IPS-18a (cell line): Measurements from ENCODE around the gene CYLD.
A peak's percentile ranks its signal among the peaks of the same experiment; 100 is the strongest.

Experiments
- H3K27ac ChIP-seq: one replicate; pipeline ENCODE4 v1.5.1; 2013; ENCODE audit warnings: low read length
- H3K27me3 ChIP-seq: one replicate; pipeline ENCODE4 v1.6.1; 2013; ENCODE audit warnings: mild to moderate bottlenecking, low read length; ENCODE audit not compliant: control insufficient read depth, insufficient read depth
- H3K36me3 ChIP-seq: one replicate; pipeline ENCODE4 v1.6.1; 2013; ENCODE audit warnings: low read depth, low read length; ENCODE audit not compliant: control insufficient read depth
- H3K4me1 ChIP-seq: one replicate; pipeline ENCODE4 v1.6.1; 2013; ENCODE audit warnings: low read depth, low read length; ENCODE audit not compliant: control insufficient read depth
- H3K4me3 ChIP-seq: one replicate; pipeline ENCODE4 v1.5.1; 2013; ENCODE audit warnings: low read length
- H3K9ac ChIP-seq: one replicate; pipeline ENCODE4 v1.6.1; 2013; ENCODE audit warnings: mild to moderate bottlenecking, low read length, moderate library complexity
- H3K9me3 ChIP-seq: one replicate; pipeline ENCODE4 v1.6.1; 2013; ENCODE audit warnings: low read depth, low read length; ENCODE audit not compliant: control insufficient read depth

CYLD gene

DNA sequence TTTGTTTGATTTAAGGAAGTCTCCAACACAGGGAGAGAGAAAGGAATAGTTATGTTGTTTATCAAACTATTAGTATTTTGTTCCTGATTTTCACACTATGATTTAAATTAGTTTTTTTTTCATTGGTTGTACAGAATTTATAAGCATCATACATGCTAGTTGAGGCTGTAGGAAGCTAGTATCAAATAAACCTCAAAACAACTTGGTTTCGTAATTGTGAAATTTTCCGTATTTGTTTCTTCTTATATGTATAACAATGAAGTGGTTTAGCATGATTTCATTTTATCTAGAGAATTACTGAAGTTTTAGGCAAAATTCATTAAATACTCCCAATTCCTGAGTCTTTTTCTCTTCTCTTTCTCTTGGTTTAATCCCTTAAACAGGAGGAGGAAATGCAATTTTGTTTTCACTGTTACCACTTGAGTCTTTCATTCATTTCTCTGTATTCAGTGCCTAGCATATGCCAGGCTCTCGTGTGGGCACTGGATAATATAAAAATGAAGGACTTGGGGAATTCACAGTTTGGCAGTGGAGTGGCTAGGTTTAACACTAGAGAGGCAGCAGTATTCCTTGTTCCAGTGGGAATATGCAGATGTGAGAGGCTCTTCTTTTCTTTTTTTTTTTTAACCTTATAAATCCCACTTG is 1.8 kb downstream of the CYLD start:
- H3K36me3 ChIP-seq, result no peaks in the 10 kb centered on the region
- peaks cover 22% of the 10 kb centered on the region for H3K4me1 ChIP-seq
- no peaks in the 10 kb centered on the region for H3K27me3 ChIP-seq
- H3K27ac ChIP-seq, result no peak overlapping the region
- H3K9ac ChIP-seq, result no peak overlapping the region
- peak overlapping the region; percentile 7 for H3K4me3 ChIP-seq
- no peaks in the 10 kb centered on the region for H3K9me3 ChIP-seq

DNA sequence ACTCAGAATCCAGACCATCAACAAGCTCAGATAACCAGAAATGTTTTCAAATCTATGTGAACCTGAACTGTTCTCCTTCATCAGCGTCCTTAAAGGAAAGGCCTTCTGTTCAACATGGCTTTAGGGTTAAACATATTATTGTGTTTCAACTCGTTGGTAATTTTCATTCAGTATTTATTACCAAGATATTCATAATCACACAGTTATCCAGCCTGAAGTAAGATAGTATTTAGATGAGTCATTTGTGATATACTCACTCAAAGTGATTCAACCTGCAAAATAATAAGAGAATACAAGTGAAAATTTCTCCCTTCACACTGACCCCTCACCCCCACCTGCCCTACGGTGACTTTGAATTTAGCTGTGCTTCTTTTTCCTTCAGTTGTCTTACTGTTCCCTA is 3.0 kb downstream of the CYLD start:
- H3K27ac ChIP-seq, result no peak overlapping the region
- no peaks in the 10 kb centered on the region for H3K27me3 ChIP-seq
- H3K9me3 ChIP-seq, result no peaks in the 10 kb centered on the region
- H3K4me3 ChIP-seq, result no peak overlapping the region
- H3K4me1 ChIP-seq, result peaks cover 22% of the 10 kb centered on the region
- no peaks in the 10 kb centered on the region for H3K36me3 ChIP-seq
- H3K9ac ChIP-seq, result no peak overlapping the region

DNA sequence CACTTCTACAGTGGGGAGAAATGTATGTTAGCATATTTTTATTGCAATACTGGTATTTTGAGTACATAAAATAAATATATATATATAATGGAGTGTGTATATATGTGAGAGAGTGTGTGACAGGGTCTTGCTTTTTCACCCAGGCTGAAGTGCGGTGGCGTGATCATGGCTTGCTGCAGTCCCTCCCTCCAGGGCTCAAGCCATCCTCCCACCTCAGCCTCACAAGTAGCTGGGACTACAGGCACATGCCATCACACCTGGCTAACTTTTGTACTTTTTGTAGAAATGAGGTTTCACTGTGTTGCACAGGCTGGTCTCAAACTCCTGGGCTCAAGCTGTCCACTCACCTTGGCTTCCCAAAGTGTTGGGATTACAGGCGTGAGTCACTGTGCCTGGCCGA is 4.1 kb downstream of the CYLD start:
- Histone ChIP-seq H3K27ac (no peak overlapping the region), H3K36me3 (peaks cover under 1% of the 10 kb centered on the region), H3K4me1 (peaks cover 22% of the 10 kb centered on the region), H3K4me3 (no peak overlapping the region), H3K27me3 (no peaks in the 10 kb centered on the region), H3K9ac (no peak overlapping the region), H3K9me3 (no peaks in the 10 kb centered on the region)

DNA sequence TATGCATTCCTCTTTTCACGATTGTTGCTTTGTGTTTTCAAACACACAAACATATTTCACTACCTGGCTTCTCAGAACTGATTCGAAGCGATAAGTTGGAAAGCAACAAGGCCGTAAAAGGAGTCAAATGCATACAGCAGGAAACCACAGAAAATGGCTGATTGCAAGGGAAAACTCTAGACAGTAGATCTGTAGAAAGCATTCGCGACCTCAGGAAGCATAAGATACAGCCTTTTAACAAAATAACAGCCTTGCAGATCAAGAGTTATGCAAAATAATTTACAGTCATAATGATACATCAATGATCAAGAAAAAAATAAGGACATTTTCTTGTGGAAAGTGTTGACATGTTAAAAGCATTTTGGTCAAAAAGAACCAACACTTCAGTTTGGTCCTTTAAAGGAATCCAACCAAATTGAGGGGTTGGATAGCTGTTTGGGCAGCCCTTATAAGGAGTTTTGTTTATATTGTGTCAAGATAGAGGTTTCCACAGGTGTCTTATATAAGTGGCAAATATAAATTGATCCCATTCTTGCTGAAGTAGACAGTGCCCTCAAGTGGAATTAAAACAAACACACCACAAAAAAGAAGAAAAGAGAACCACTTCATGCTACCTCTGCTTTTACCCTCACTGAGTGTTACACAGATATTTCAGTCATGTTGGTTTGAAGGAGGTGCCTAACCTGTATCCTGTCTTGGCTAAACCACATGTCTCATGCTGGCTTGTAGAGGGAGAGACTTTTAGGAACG is 5.5 kb downstream of the CYLD start:
- Histone ChIP-seq H3K4me3 (no peak overlapping the region), H3K27ac (no peak overlapping the region), H3K36me3 (peaks cover 2% of the 10 kb centered on the region), H3K27me3 (no peaks in the 10 kb centered on the region), H3K9ac (no peak overlapping the region), H3K4me1 (peaks cover 22% of the 10 kb centered on the region), H3K9me3 (no peaks in the 10 kb centered on the region)

DNA sequence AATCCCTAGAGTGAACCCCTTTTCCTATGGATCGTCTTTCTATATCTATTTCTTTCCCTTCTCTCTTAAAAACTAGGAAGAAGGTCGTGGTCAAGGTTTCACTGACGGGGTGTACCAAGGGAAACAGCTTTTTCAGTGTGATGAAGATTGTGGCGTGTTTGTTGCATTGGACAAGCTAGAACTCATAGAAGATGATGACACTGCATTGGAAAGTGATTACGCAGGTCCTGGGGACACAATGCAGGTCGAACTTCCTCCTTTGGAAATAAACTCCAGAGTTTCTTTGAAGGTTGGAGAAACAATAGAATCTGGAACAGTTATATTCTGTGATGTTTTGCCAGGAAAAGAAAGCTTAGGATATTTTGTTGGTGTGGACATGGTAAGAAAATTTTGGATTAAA is 9.6 kb downstream of the CYLD start:
- Histone ChIP-seq H3K36me3 (peaks cover 5% of the 10 kb centered on the region), H3K9ac (no peak overlapping the region), H3K27ac (no peak overlapping the region), H3K27me3 (no peaks in the 10 kb centered on the region), H3K4me1 (no peaks in the 10 kb centered on the region), H3K9me3 (no peaks in the 10 kb centered on the region), H3K4me3 (no peak overlapping the region)

DNA sequence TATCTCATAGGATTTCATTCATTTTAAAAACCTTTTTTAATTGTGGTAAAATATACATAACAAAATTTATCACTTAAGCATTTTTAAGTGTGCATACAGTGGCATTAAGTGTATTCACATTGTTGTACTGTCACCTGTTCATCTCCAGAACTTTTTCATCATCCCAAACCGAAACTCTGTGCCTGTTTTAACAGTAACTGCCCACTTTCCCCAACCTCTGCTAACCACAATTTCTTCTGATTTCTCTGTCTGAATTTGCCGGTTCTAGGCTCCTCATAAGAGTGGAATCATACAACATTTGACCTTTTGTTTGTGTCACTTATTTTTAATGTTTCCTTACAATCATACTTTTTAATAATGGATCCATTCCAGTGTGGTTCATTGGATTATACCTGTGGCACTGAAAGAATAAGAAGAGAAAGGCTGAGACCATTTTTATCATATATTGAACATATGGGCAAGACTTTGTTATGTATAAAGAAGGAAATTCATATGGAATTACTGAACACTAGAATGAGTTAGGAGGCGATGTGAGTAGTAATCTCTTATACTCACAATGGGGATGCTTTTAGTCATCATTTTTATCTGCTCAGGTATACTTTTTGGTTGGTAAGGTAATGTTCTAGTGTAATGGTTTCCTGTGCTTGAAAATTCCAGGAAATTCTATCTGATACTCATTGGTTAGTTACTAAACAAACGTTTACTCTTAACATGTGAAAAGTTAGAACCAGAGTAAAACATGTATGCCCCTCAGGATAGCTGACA is 10.8 kb downstream of the CYLD start:
- no peaks in the 10 kb centered on the region for H3K27me3 ChIP-seq
- no peak overlapping the region for H3K27ac ChIP-seq
- H3K9ac ChIP-seq, result no peak overlapping the region
- H3K4me1 ChIP-seq, result no peaks in the 10 kb centered on the region
- no peak overlapping the region for H3K4me3 ChIP-seq
- H3K36me3 ChIP-seq, result peaks cover 5% of the 10 kb centered on the region
- no peaks in the 10 kb centered on the region for H3K9me3 ChIP-seq

DNA sequence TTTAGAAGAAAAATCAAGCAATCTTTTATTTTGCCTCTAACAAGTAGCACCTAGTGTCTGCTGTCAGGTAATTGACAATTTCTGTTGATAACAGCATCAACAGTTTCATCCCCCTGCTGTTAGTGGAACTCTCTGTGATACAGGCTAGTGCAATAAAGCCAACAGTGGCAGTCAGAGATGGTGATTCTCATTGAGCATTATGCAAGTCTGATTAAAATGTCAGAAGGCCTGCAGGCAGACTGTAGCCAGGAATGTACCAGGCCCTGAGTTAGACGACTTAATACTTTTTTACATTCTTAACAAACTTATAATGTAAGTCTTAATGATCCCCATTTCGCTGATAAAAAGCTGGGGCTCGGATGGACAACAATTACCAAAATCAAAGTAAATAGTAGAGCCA is 14.6 kb downstream of the CYLD start:
- no peak overlapping the region for H3K9ac ChIP-seq
- H3K27me3 ChIP-seq, result no peaks in the 10 kb centered on the region
- H3K9me3 ChIP-seq, result no peaks in the 10 kb centered on the region
- no peaks in the 10 kb centered on the region for H3K4me1 ChIP-seq
- H3K27ac ChIP-seq, result no peak overlapping the region
- peaks cover 3% of the 10 kb centered on the region for H3K36me3 ChIP-seq
- no peak overlapping the region for H3K4me3 ChIP-seq

DNA sequence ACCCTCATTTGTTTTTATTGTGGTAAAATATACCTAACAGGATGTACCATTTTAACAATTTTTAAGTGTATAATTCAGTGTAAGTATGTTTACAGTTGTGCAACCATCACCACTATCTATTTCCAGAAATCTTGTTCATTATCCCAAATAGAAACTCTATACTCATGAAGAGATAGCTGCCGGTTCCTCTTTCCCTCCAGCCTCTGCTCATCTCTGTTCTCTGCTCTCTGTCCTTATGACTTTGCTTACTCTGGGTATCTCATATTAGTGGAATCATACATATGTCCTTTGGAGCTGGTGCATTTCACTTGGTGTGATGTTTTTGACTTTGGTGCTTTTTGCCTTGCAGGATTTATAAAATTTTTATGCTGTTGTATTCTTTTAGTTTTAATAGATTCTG is 19.4 kb downstream of the CYLD start:
- Histone ChIP-seq H3K9me3 (no peaks in the 10 kb centered on the region), H3K4me3 (no peak overlapping the region), H3K9ac (no peak overlapping the region), H3K27me3 (no peaks in the 10 kb centered on the region), H3K27ac (no peak overlapping the region), H3K36me3 (no peaks in the 10 kb centered on the region), H3K4me1 (no peaks in the 10 kb centered on the region)

DNA sequence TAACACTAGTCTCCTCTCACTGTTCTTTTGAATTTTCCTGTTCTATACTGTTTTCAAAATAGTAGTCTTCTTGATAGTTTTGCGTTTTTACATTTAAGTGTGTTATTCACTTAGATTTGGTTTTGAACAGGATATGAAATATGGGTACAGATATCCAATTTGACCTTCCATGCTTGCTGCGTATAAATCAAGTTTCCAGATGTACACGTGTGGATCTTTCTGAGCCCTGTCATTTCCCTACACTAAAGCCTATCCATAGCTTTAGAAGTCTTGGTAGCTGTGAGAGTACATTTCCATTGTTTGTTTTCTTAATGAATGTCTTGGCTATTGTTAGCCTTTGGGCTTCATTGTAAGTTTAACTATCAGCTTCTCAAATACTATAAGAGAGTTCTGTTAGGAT is 20.4 kb downstream of the CYLD start:
- Histone ChIP-seq H3K4me3 (no peak overlapping the region), H3K9me3 (no peaks in the 10 kb centered on the region), H3K36me3 (no peaks in the 10 kb centered on the region), H3K27ac (no peak overlapping the region), H3K9ac (no peak overlapping the region), H3K4me1 (no peaks in the 10 kb centered on the region), H3K27me3 (no peaks in the 10 kb centered on the region)

DNA sequence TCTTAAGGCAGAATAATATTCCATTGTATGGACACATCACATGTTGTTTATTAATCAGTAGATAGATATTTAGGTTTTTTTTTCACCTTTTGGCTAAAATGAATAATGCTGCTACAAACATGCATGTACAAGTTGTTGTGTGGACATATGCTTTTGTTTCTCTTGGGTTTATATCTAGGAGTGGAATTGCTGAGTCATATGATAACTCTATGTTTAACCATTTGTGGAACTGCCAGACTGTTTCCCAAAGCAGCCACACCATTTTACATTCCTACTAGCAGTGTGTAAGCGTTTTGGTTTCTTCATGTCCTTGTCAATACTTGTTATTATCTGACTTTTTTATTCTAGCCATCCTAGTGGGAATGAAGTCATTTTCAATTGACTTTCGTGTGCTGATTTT is 21.3 kb downstream of the CYLD start:
- no peaks in the 10 kb centered on the region for H3K27me3 ChIP-seq
- H3K4me1 ChIP-seq, result no peaks in the 10 kb centered on the region
- H3K27ac ChIP-seq, result no peak overlapping the region
- H3K9me3 ChIP-seq, result no peaks in the 10 kb centered on the region
- H3K4me3 ChIP-seq, result no peak overlapping the region
- no peaks in the 10 kb centered on the region for H3K36me3 ChIP-seq
- H3K9ac ChIP-seq, result no peak overlapping the region

DNA sequence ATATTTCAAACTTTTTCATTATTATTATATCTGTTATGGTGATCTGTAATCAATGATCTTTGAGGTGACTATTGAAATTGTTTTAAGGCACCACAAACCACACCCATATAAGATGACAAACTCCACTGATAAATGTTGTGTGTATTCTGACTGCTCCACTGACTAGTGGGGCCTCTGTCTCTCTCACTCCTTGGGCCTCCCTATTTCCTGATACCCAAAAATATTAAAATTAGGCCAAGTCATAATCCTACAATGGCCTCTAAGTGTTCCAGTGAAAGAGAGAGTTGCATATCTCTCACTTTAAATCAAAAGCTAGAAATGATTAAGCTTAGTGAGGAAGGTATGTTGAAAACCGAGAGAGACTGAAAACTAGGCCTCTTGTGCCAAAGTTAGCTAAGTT is 23.4 kb downstream of the CYLD start:
- no peaks in the 10 kb centered on the region for H3K27me3 ChIP-seq
- no peaks in the 10 kb centered on the region for H3K36me3 ChIP-seq
- no peak overlapping the region for H3K27ac ChIP-seq
- H3K4me3 ChIP-seq, result no peak overlapping the region
- no peaks in the 10 kb centered on the region for H3K9me3 ChIP-seq
- no peak overlapping the region for H3K9ac ChIP-seq
- H3K4me1 ChIP-seq, result no peaks in the 10 kb centered on the region
